Upper lobe of left lung (tissue), 6 donors: Measurements from ENCODE around the gene NEURL1. TPM values are rescaled to one million over a fixed set of nuclear protein-coding genes. Genes with fewer than 3 reads are reported as not detected.
A peak's percentile ranks its signal among the peaks of the same experiment; 100 is the strongest.

ENCODE experiments used
- ATAC-seq, 2 donors: fragments of 200-7000 bp; cut with Tn5 transposase; one replicate each; pipeline ENCODE4 v1.9.1; 2022; ENCODE audit warnings: mild to moderate bottlenecking in 2 of 2, moderate library complexity in 2 of 2; ENCODE audit not compliant: low FRiP score in 2 of 2
- DNase-seq, 2 donors: peaks; one replicate each; pipeline ENCODE4 v3.0.0-alpha.2; 2019 to 2020
- H3K27ac ChIP-seq, 4 donors: fragments of 200-600 bp; sonication (generic); one replicate each; pipeline ENCODE4 v1.5.1; 2016 to 2019
- H3K27me3 ChIP-seq, 4 donors: fragments of 200-600 bp; sonication (generic); one replicate each; pipeline ENCODE4 v1.5.1; 2017 to 2019
- H3K36me3 ChIP-seq, 4 donors: fragments of 200-600 bp; sonication (generic); one replicate each; pipeline ENCODE4 v1.5.1; 2016 to 2019
- H3K4me1 ChIP-seq, 4 donors: fragments of 200-600 bp; sonication (generic); one replicate each; pipeline ENCODE4 v1.5.1; 2018 to 2019
- H3K4me3 ChIP-seq, 4 donors: fragments of 200-600 bp; sonication (generic); one replicate each; pipeline ENCODE4 v1.5.1; 2017 to 2019; ENCODE audit warnings: mild to moderate bottlenecking in 2 of 4, moderate library complexity in 1 of 4
- H3K9me3 ChIP-seq, 4 donors: fragments of 200-600 bp; sonication (generic); one replicate each; pipeline ENCODE4 v1.5.1; 2018 to 2019
- EP300 ChIP-seq, 4 donors: sonication (generic); formaldehyde crosslinking; IDR thresholded peaks; one replicate each; pipeline ENCODE4 v1.5.1; 2017; ENCODE audit warnings: antibody characterized with exemption in 4 of 4, control low read depth in 2 of 4
- POLR2A ChIP-seq, 4 donors: fragments of 450-650 bp; IDR thresholded peaks; one replicate each; pipeline ENCODE4 v1.5.1; 2016 to 2017; ENCODE audit warnings: antibody characterized with exemption in 4 of 4, mild to moderate bottlenecking in 2 of 4
- POLR2AphosphoS5 ChIP-seq, 2 donors: sonication (generic); formaldehyde crosslinking; IDR thresholded peaks; one replicate each; pipeline ENCODE4 v1.5.1; 2017; ENCODE audit warnings: antibody characterized with exemption in 2 of 2
- WGBS, 2 donors: methylation state at CpG; one replicate each; pipeline ENCODE4 v1.1.5; 2017 to 2018; 5-methylcytosine and 5-hydroxymethylcytosine counted together
- total RNA-seq, 6 donors: library from RNA; depleted of rRNA in 4 of 6; stranded (reverse); fragments of >200 nt in 4 of 6; gene quantifications; one replicate each; pipeline versions ENCODE4 v1.1.0 to v1.2.1, GENCODE V29; 2016 to 2021
- TF ChIP-seq, protein P1 (sequence below), 6 experiments: fragments of 450-650 bp in 4 of 6; fragments of 200-600 bp in 2 of 6; sonication (generic) in 2 of 6; IDR thresholded peaks; one replicate each; pipeline ENCODE4 v1.5.1; 2016 to 2019; ENCODE audit warnings: antibody characterized with exemption in 6 of 6
- donor health status: DM: no; HTN: no; CAD: no; lungs with moderate emphysema.
- donor health status: DM: no; HTN: yes; CAD: no; lungs with severe emphysema.

The NEURL1 gene
- total RNA-seq, 6 donors from 2014 or later: 0.22 to 1.1 (median 0.80) TPM; not detected in 1

GRCh38 chr10:103590060-103590459, 96.6 kb downstream of the NEURL1 start:
- no peak for ATAC-seq
- Histone ChIP-seq H3K4me1 (peaks cover 0 to under 1% (median 0%) of the 10 kb centered on the region in 4 donors), H3K27me3 (no peaks in the 10 kb centered on the region), H3K27ac (no peak overlapping the region), H3K9me3 (no peaks in the 10 kb centered on the region), H3K4me3 (no peak overlapping the region), H3K36me3 (no peaks in the 10 kb centered on the region)
- TF ChIP-seq POLR2A (IDR thresholded peaks at IDR 0.05) (no peak), POLR2AphosphoS5 (IDR thresholded peaks at IDR 0.05) (no peak), EP300 (IDR thresholded peaks at IDR 0.05) (no peak)
- TF ChIP-seq, protein P1, sequence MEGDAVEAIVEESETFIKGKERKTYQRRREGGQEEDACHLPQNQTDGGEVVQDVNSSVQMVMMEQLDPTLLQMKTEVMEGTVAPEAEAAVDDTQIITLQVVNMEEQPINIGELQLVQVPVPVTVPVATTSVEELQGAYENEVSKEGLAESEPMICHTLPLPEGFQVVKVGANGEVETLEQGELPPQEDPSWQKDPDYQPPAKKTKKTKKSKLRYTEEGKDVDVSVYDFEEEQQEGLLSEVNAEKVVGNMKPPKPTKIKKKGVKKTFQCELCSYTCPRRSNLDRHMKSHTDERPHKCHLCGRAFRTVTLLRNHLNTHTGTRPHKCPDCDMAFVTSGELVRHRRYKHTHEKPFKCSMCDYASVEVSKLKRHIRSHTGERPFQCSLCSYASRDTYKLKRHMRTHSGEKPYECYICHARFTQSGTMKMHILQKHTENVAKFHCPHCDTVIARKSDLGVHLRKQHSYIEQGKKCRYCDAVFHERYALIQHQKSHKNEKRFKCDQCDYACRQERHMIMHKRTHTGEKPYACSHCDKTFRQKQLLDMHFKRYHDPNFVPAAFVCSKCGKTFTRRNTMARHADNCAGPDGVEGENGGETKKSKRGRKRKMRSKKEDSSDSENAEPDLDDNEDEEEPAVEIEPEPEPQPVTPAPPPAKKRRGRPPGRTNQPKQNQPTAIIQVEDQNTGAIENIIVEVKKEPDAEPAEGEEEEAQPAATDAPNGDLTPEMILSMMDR (IDR thresholded peaks at IDR 0.05): no peak
- DNase-seq: peak in 1 of 2 donors; percentile 54
- 94% methylated on average over 18 to 20 of the region's 20 CpGs for WGBS, 2 donors

DNA sequence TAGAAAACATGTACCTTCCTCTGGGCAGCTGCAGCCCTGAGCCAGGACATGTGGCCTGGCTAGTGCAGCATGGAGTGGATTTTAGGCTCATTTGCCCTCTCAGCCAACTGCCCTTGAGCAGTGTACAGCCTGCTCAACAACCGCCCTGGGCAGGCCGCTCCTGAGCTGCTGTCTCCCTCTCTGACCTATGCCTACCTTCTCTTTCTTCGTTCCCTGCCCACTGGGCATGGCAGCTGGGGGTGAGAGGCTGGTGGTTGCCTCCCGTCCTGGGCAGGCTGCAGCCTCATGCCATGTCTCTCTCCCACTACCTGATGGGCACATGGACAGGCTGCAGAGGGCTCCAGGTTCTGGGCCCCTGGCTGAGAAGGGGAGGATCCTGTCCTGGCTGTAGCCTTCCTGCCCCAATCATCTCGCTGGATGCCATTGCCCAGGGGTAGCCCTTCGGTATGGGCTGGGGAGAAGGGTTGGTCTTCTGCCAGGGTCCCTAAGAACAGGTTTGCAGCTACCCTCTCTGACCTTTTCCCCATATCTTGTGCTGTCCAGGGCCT, 97.3 kb downstream of the NEURL1 start:
- Histone ChIP-seq H3K36me3 (no peaks in the 10 kb centered on the region), H3K27me3 (no peaks in the 10 kb centered on the region), H3K27ac (no peak overlapping the region), H3K4me1 (no peaks in the 10 kb centered on the region), H3K9me3 (no peaks in the 10 kb centered on the region), H3K4me3 (no peak overlapping the region)
- WGBS, 2 donors: 87 to 90% methylated on average over 6 of the region's 6 CpGs
- ATAC-seq: no peak
- peak in 1 of 2 donors; percentile 38 for DNase-seq
- TF ChIP-seq EP300 (IDR thresholded peaks at IDR 0.05): no peak
- TF ChIP-seq POLR2AphosphoS5 (IDR thresholded peaks at IDR 0.05): no peak

DNA sequence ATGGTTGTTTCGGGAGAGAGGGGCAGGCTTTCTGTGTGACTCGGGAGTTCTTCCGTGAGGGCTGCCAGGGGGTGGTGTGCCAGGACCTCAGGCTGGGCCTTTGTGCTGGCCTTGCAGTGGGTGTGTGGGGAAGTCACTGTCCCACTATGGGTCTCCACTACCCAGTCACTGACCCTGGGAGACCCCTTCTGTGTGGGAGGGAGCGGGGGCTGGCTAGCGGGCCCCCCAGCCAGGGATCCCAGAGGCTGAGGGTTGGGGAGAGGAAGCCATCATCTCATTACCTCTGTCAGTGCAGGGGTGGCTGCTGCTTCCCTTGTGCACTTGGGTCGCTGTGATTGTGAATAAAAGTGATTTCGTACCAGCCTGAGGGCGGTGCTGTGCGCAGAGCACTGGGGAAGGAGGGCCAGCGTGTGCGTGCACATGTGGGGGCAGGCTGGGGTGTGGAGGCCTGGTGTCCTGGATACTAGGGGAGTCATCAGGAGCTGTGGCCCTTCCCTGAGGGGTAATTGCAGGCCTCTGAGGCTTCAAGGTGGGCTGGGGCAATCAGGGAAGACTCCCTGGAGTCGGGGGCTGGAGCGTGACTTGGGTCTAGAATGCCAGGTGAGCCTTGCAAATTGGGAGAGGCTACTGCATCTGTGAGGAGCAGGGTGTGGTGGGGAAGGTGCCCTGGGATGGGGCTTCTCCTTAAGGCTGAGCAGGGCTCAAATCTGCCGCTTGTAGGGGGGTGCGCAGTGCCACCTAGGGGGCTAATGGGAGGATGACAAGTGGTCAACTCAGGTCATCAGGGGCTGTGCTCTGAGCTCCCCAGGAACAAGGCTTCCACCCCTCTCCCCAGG, 98.9 kb downstream of the NEURL1 start:
- DNase-seq: no peak
- ATAC-seq: peak in 1 of 2 donors; percentile 43
- H3K27ac ChIP-seq: no peak overlapping the region
- H3K4me3 ChIP-seq: no peak overlapping the region
- WGBS, 2 donors: 83 to 91% methylated on average over 11 to 15 of the region's 15 CpGs
- H3K36me3 ChIP-seq: peaks cover 0 to under 1% (median 0%) of the 10 kb centered on the region in 4 donors
- no peaks in the 10 kb centered on the region for H3K4me1 ChIP-seq
- no peaks in the 10 kb centered on the region for H3K9me3 ChIP-seq
- no peaks in the 10 kb centered on the region for H3K27me3 ChIP-seq
- TF ChIP-seq POLR2AphosphoS5 (IDR thresholded peaks at IDR 0.05) (no peak), EP300 (IDR thresholded peaks at IDR 0.05) (no peak), POLR2A (IDR thresholded peaks at IDR 0.05) (no peak)
- TF ChIP-seq, protein P1 (IDR thresholded peaks at IDR 0.05): peak; percentile 13 to 36 (median 30)

DNA sequence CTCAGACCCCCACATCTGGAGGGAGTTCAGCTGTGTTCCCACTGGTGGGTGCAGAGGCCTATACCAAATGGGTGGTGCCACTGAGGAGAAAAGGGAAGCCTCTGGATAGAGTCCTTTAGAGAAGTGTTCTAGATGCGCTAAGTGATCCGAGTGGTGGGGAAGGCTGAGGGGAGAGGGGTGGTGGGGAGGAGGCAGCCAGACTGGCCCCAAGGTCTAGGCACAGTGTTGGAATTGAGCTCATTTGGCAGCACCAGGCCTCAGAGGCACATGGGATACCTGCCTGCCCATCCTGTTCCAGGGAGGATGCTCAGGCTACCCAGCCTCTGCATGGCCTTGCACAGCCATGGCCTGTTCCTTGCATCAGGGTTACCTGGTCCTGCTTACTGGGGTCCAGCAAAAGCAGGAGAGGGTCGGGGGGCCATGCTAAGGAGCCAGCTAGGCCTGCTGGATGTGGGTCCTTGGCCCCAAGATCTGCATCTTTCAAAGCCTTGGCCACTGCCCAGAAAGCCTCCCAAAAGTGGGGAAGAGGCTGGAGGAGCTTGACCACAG, 99.6 kb downstream of the NEURL1 start:
- H3K4me1 ChIP-seq: no peaks in the 10 kb centered on the region
- ATAC-seq (no peak), DNase-seq (no peak)
- 88 to 93% methylated on average over 3 of the region's 3 CpGs for WGBS, 2 donors
- H3K4me3 ChIP-seq: no peak overlapping the region
- no peak overlapping the region for H3K27ac ChIP-seq
- no peaks in the 10 kb centered on the region for H3K27me3 ChIP-seq
- no peaks in the 10 kb centered on the region for H3K9me3 ChIP-seq
- H3K36me3 ChIP-seq: peaks cover 0 to 4% (median 0%) of the 10 kb centered on the region in 4 donors
- TF ChIP-seq POLR2AphosphoS5 (IDR thresholded peaks at IDR 0.05) (no peak), EP300 (IDR thresholded peaks at IDR 0.05) (no peak), POLR2A (IDR thresholded peaks at IDR 0.05) (no peak)
- TF ChIP-seq, protein P1 (IDR thresholded peaks at IDR 0.05): no peak
